Activated CD8-positive, alpha-beta T cell treated with anti-CD3 and anti-CD28 coated beads for 36 hours (primary cell): ENCODE measurements around the gene AP3B1. TPM values are rescaled to one million over a fixed set of nuclear protein-coding genes. Genes with fewer than 3 reads are reported as not detected.

Source experiments
- ATAC-seq: fragments of 200-7000 bp; cut with Tn5 transposase; one replicate; pipeline ENCODE4 v1.10.0; 2021; ENCODE audit warnings: mild to moderate bottlenecking, moderate library complexity
- CTCF ChIA-PET: fragments of 350-600 bp; sonication (Branson Sonifier 250); formaldehyde crosslinking; loops from one replicate; lab custom pipeline; 2021; ENCODE audit warnings: antibody characterized with exemption; lab: Charles Lee
- POLR2A ChIA-PET: fragments of 350-600 bp; sonication (Branson Sonifier 250); formaldehyde crosslinking; loops from one replicate; lab custom pipeline; 2021; ENCODE audit warnings: antibody characterized with exemption; lab: Charles Lee
- DNase-seq: peaks from one replicate; pipeline ENCODE4 v3.0.0-alpha.2; 2020
- H3K27ac Mint-ChIP-seq: one replicate; pipeline ENCODE4 v1.8.0; 2021; ENCODE audit warnings: mild to moderate bottlenecking, mixed read lengths
- H3K27me3 Mint-ChIP-seq: one replicate; pipeline ENCODE4 v1.8.0; 2021; ENCODE audit warnings: mixed read lengths
- H3K36me3 Mint-ChIP-seq: one replicate; pipeline ENCODE4 v1.8.0; 2021; ENCODE audit warnings: low read depth, mixed read lengths
- H3K4me1 Mint-ChIP-seq: one replicate; pipeline ENCODE4 v1.8.0; 2021; ENCODE audit warnings: low read depth, mixed read lengths
- H3K4me3 Mint-ChIP-seq: one replicate; pipeline ENCODE4 v1.8.0; 2021; ENCODE audit warnings: mild to moderate bottlenecking, moderate library complexity, mixed read lengths
- H3K9me3 Mint-ChIP-seq: one replicate; pipeline ENCODE4 v1.8.0; 2021; ENCODE audit warnings: mixed read lengths
- CTCF ChIP-seq: fragments of 200-600 bp; IDR thresholded peaks from one replicate; pipeline ENCODE4 v1.8.0; 2022; ENCODE audit warnings: antibody characterized with exemption, mild to moderate bottlenecking
- intact Hi-C: fragments of 100-400 bp; cut with micrococcal nuclease; formaldehyde crosslinking; loops from one replicate; pipeline ENCODE4 v1.10.0; 2022
- total RNA-seq, 2 experiments: library from RNA; stranded (reverse); gene quantifications; one replicate each; pipeline ENCODE4 v1.2.3, GENCODE V29; 2021

The AP3B1 gene
- total RNA-seq, 2 experiments from 2014 or later: 33.0 to 34.4 TPM

GRCh38 chr5:78009937-78010527 is 284.5 kb downstream of the AP3B1 start:
- TF ChIP-seq CTCF: no peak
- ATAC-seq: no peak
- no peak overlapping the region for H3K4me3 Mint-ChIP-seq

GRCh38 chr5:78008356-78008967 is 286.0 kb downstream of the AP3B1 start:
- Mint-ChIP-seq H3K4me1 (no peaks in the 10 kb centered on the region), H3K27me3 (no peaks in the 10 kb centered on the region), H3K27ac (no peak overlapping the region), H3K36me3 (no peaks in the 10 kb centered on the region), H3K9me3 (no peaks in the 10 kb centered on the region), H3K4me3 (no peak overlapping the region)
- ChIA-PET CTCF (interaction anchor here (1.3 kb wide), 1 partner anchor 11 kb away, joined by 5 read pairs; no protein-coding TSS in a partner anchor), POLR2A (no interaction called here)
- TF ChIP-seq CTCF: peak; percentile 53
- intact Hi-C loops: no loop called here
- DNase-seq: peak; percentile 14
- no peak for ATAC-seq

More at GRCh38 chr5:78009937-78010527, 284.5 kb downstream of the AP3B1 start:
- Mint-ChIP-seq H3K4me1 (no peaks in the 10 kb centered on the region), H3K27ac (no peak overlapping the region), H3K9me3 (no peaks in the 10 kb centered on the region), H3K36me3 (peaks cover 2% of the 10 kb centered on the region), H3K27me3 (no peaks in the 10 kb centered on the region)
- CTCF ChIA-PET: no interaction called here
- no peak for DNase-seq
- POLR2A ChIA-PET: no interaction called here
- intact Hi-C loops: no loop called here

DNA sequence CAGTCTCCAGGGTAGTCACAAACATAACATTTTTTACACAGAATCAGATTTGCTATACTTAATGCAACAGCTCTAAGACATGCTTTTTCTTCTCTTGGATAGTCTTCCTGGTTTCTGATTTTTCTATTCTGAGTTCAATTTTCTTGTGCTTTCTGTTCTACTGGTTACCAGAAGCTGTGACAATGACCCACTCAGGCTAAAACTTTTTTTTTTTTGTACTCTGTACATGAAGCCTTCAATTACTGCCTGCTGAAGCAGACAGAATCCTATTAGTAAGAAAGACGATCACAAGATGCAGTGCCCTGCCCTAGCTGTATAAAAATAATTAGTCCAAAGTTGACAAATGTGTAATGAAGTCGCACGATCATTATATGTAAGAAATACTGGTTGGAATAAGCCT is 287.3 kb downstream of the AP3B1 start:
- ChIA-PET CTCF (interaction anchor here (1.3 kb wide), 1 partner anchor 12 kb away, joined by 5 read pairs; no protein-coding TSS in a partner anchor), POLR2A (no interaction called here)
- no peaks in the 10 kb centered on the region for H3K4me1 Mint-ChIP-seq
- H3K4me3 Mint-ChIP-seq: no peak overlapping the region
- intact Hi-C loops: no loop called here
- no peaks in the 10 kb centered on the region for H3K27me3 Mint-ChIP-seq
- no peaks in the 10 kb centered on the region for H3K36me3 Mint-ChIP-seq
- no peak for TF ChIP-seq CTCF
- no peaks in the 10 kb centered on the region for H3K9me3 Mint-ChIP-seq
- ATAC-seq (no peak), DNase-seq (no peak)
- H3K27ac Mint-ChIP-seq: no peak overlapping the region

GRCh38 chr5:78006449-78006848 is 288.0 kb downstream of the AP3B1 start:
- H3K36me3 Mint-ChIP-seq: no peaks in the 10 kb centered on the region
- H3K4me1 Mint-ChIP-seq: no peaks in the 10 kb centered on the region
- TF ChIP-seq CTCF: no peak
- H3K4me3 Mint-ChIP-seq: no peak overlapping the region
- no peaks in the 10 kb centered on the region for H3K27me3 Mint-ChIP-seq
- ATAC-seq (no peak), DNase-seq (no peak)
- intact Hi-C loops: no loop called here
- no peak overlapping the region for H3K27ac Mint-ChIP-seq
- no peaks in the 10 kb centered on the region for H3K9me3 Mint-ChIP-seq
- ChIA-PET POLR2A (no interaction called here), CTCF (no interaction called here)

- DNase-seq (no peak), ATAC-seq (no peak)
- intact Hi-C loops: no loop called here
- ChIA-PET CTCF (no interaction called here), POLR2A (no interaction called here)
- no peaks in the 10 kb centered on the region for H3K4me1 Mint-ChIP-seq
- peaks cover 2% of the 10 kb centered on the region for H3K36me3 Mint-ChIP-seq
- no peak overlapping the region for H3K27ac Mint-ChIP-seq
- H3K4me3 Mint-ChIP-seq: no peak overlapping the region
- H3K9me3 Mint-ChIP-seq: no peaks in the 10 kb centered on the region
- no peak for TF ChIP-seq CTCF
- no peaks in the 10 kb centered on the region for H3K27me3 Mint-ChIP-seq
Observed at GRCh38 chr5:78005021-78005785, 289.3 kb downstream of the AP3B1 start.
